GM19240 (cell line): Measurements from ENCODE around the gene JSRP1.
"Not testable (repeated sequence)": the region's sequence is repeated elsewhere in the genome, so short reads cannot be mapped to it uniquely, and the experiment has no call there.

Experiments used
- DNase-seq: peaks from one replicate; pipeline ENCODE4 v3.0.0; 2011; ENCODE audit warnings: low spot score; ENCODE audit not compliant: insufficient read length

JSRP1 gene

GRCh38 chr19:2282062-2282861 lies 26.0 kb upstream of the JSRP1 start, which contains the start of gene PEAK3:
TSS of gene PEAK3 (minus strand) at chr19:2282175. CDS start at chr19:2280931, 1,244 bp downstream.
- no peak for DNase-seq

DNA sequence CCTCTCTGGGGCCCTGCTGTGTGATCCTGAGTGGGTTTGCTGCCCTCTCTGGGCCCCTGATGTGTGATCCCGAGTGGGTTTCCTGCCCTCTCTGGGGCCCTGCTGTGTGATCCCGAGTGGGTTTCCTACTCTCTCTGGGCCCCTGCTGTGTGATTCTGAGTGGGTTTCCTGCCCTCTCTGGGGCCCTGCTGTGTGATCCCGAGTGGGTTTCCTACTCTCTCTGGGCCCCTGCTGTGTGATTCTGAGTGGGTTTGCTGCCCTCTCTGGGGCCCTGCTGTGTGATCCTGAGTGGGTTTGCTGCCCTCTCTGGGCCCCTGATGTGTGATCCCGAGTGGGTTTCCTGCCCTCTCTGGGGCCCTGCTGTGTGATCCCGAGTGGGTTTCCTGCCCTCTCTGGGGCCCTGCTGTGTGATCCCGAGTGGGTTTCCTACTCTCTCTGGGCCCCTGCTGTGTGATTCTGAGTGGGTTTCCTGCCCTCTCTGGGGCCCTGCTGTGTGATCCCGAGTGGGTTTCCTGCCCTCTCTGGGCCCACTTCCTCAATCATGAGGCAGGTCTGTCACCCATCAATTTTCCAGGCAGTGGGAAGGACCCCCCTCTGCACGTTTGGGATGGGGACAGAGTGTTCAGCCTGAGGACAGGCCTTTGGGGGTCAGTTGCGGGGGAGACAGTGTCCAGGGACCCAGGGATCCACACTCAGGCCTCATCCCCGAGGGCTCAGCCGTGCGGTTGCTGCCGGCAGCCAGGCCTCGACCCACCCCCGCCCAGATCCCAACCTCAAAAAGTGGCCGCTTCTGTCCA lies 25.2 kb upstream of the JSRP1 start:
- not testable (repeated sequence) for DNase-seq

DNA sequence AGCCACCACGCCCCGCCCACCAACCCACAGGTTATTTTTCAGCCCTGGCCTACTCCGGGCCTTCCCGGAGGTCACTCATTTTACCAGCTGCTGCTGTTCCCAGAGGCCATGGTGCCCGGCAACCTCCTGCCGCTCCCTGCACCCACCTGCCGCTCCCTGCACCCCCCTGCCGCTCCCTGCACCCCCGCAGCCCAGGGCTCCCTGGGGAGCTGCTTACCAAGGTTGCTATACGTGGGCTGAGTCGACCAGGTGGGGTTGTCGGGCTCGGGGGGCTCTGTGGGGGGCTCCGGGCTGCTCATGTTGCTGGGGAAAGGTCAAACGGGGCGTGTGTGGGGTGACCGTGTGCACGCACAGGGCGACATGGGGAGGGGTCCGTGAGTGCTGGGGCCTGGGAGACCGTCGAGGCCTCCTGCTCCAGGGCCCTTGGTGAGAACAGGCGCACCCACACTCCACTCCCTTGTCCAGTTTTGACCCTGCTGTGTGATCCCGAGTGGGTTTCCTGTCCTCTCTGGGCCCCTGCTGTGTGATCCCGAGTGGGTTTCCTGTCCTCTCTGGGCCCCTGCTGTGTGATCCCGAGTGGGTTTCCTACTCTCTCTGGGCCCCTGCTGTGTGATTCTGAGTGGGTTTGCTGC lies 24.5 kb upstream of the JSRP1 start:
- DNase-seq: no peak

DNA sequence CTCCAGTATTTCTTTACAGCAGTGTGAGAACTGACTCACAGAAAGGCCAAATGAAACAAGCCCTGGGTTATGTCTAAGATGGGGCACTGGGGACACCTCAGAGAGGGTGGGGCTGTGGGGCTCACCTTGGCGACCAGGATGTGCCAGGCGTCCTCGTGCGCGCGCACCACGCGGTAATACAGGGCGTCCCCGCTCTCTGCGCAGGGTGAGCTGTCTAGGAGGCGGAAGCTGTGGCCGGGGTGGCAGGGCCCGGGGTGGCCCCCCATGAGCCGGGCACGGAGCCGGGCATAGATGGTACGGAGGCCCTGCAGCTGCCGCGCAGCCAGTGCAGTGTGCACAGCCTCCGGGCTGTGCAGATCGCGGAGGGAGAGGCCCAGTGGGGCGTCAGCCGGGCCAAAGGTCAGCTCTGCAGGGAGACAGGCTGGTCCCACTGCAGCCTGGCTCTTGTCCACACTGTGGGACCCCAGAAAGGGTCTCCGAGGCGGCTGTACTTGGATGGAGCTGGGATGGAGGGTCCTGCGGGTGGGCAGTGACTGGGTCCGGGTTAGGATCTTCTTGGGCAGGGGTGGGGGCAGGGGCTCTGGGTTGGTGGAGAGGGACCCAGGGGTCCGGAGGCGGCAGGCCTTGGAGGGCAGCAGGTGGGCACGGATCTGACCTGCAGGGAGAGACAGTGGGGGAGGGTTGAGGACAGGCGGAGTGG lies 22.4 kb upstream of the JSRP1 start:
- DNase-seq: no peak

GRCh38 chr19:2277138-2277537 lies 20.9 kb upstream of the JSRP1 start:
- DNase-seq: no peak

DNA sequence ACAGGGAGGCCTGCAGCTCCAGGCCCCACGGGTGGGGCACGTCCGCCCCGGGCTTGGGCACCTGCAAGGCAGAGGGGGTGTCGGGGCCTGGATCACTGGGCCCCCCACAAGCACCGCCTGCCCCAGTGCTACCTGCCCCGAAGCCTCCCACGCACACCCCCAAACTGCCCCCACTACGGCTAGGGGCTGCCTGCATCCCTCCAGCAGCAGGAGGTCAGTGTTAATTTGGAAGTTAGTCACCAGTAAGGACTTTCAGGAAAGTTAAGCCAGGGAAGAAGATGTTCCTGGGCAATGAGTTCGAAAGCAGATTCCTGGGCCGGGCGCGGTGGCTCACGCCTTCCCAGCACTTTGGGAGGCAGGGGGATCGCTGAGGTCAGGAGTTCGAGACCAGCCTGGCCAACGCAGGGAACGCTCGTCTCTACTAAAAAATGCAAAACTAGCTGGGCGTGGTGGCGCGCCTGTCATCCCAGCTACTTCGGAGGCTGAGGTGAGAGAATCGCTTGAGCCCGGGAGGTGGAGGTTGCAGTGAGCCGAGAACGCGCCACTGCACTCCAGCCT lies 20.3 kb upstream of the JSRP1 start:
- DNase-seq: no peak

- DNase-seq: no peak
These were observed 19.6 kb upstream of the JSRP1 start for GRCh38 chr19:2275588-2276428.

GRCh38 chr19:2274931-2275535 lies 18.8 kb upstream of the JSRP1 start:
- no peak for DNase-seq

DNA sequence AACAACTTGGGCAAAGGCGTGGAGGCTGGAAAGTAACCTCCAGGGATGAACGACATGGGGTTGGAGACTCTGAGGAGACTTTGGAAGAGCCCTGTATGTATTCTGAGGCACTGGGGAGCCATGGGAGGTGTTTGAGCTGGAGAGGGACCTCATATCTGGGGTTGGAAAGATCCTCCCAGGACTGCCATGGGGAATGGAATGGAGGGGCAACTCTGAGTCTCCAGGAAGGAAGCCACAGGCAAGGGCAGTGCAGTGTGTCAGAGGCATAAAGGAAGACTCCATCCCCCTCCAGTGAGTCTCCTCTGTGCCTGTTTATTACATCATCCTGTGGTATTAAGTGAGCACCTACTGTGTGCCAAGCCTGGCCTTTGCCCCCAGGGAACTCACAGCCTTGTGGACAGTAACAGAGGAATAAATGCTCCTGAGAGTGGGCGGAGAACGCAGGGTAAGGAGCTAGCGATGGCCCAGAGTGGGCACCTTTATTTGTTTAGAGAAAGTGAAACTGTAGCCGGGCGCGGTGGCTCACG lies 18.0 kb upstream of the JSRP1 start:
- no peak for DNase-seq

- peak; percentile 99 for DNase-seq
These were observed 17.4 kb upstream of the JSRP1 start for GRCh38 chr19:2273356-2274184.

DNA sequence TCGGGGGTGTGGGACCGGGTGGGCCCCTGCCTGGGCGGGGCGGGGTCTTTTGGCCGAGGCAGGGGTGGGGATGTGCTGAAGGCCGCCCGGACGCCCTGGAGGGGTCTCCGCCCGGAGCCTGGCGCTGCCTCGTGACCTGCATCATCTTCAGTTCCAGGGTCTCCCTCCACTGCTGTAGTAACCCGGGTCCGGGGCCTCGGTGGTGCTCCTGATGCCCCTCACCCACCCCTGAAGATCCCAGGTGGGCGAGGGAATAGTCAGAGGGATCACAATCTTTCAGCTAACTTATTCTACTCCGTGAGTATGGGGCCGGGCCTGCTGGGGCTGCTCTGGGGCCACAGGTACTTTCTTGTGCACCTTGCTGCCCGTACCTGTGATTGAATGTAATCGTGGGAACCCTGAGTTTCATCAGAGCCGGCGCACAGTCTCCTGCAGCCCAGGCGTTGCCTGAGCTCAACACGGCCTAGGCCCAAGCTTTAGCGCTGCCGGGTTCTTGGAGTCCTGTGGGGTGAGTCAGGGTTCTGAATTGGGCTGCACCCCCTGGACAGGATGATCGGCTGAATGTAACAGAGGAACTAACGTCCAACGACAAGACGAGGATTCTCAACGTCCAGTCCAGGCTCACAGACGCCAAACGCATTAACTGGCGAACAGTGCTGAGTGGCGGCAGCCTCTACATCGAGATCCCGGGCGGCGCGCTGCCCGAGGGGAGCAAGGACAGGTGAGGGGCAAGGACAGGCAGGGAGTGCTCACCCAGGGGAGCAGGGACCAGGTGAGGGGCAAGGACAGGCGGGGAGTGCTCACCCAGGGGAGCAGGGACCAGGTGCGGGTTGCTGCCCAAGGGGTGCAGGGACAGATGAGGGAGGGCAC lies 15.3 kb upstream of the JSRP1 start:
- no peak for DNase-seq

DNA sequence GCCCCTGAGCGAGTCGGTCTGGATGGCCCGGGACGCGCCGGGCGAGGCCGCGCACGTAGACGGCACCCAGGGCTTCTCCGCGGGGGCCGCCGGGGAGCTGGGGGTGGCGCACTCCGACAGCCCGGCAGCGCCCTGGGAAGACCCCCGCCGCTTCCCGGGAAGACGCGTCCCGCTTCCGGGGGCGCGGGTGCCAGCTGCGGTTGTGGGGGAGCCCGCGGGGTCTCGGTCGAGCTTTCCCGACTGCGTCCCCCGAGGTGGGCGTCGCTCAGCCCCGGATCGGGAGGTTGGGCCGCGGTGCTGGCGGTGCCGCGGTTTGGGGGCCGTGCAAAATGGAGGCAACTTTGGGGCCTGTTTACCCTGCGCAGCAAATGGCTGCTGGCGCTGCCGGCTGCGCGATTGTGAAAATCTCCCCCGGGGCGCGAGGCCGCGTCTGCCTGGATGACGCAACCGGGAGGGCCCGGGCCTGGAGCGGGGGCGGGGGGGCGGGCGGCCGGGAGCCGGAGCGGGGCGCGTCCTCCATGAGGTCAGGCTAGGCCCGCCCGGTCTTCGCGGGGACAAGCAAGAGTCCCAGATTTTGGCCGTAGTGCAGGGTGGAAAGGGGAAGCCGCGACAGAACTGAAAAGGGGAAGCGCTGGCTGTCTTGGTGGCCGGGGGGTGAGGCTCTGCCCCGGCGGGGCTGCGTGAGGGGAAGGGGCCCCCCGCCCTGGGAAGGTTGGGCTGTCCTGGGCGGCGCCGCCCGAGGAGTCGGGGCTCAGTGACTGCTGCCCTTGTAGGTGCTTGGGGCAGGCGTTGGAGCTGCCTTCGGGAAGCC lies 14.4 kb upstream of the JSRP1 start:
- DNase-seq: no peak

- no peak for DNase-seq
These were observed 13.9 kb upstream of the JSRP1 start for GRCh38 chr19:2270157-2270422.

DNA sequence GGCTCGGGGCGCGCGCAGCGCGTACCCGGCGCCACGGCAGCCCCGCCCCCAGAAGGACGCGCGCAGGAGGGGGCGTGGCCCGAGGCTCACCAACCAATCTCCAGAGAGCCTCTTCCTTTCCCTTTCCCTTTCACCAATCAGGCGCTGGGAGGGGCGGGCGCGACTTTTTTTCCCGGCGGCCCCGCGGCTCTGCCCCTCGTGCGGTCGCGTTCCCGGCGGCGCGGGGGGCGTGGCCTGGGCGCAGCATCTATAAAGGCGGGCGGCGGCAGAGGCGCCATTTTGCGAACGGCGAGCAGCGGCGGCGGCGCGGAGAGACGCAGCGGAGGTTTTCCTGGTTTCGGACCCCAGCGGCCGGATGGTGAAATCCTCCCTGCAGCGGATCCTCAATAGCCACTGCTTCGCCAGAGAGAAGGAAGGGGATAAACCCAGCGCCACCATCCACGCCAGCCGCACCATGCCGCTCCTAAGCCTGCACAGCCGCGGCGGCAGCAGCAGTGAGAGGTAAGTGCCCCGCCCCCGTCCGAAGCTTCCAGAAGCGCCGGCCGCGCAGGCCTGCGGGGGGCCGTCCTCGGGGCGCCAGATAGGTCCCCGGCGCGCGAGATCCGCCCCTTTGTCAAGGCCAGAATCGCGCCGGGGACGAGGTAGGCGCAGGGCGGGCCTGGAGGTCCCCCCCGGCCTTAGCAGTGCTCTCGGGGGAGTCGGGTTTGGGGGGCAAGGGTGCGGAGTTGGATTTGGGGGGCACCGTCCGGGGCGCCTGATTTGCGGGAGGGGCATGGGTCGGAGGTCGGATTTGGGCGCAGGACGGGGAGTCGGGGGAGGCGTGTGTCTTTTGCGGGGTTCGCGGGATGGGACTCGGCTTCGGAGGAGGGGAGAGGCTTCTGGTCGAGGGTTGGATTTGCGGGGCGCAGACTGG lies 13.3 kb upstream of the JSRP1 start:
- peak; percentile 97 for DNase-seq

GRCh38 chr19:2268861-2269243 lies 12.6 kb upstream of the JSRP1 start:
- no peak for DNase-seq

GRCh38 chr19:2268480-2268830 lies 12.2 kb upstream of the JSRP1 start:
- DNase-seq: no peak
